AG08396 (cell line): ENCODE data around the gene IGFLR1.
A peak's percentile ranks its signal among the peaks of the same experiment; 100 is the strongest.

Source experiments
- DNase-seq: peaks from one replicate; pipeline ENCODE4 v3.0.0; 2012; ENCODE audit warnings: low spot score, mixed read lengths

IGFLR1 gene

DNA sequence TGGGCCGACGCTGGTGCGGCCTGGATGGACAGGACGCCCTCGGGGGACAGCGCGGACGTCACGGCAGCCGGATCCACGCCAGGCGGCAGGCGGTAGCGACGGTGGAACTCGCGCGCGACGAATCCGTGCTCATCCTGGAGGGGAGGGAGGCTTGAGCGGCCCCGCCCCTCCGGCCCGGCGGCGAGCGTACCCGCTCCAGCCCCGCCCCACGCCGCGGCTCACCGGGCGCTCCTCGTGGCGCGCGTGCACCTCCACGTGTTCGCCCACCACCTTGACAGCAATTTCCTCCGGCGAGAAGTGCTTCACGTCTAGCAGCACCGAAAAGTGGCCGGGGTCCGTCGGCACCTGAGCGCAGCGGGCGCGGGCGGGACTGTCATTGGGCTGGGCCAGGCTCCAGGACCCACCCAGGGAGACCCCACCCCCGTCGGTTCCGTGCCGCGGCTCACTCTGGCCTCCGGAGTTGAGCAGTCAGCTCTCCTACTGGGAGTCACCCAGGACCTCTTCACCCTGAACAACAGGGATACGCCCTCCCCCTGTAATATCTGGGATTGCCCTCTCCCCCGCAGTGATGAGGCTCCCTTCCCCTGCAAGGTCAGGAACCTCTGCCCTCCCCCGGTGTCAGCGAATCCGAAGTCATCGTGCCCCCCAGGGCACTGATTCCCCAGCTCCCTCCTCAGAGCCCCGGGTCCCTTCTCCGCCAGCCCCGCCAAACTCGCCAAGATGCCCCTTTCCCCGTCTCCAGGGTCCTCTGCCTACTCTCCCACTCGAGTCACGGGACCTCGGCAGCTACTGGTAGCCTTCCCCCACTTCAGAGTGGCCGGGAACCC lies 13.5 kb upstream of the IGFLR1 start:
- DNase-seq = peak; percentile 77

GRCh38 chr19:35755131-35755549 lies 12.9 kb upstream of the IGFLR1 start:
- DNase-seq = no peak

DNA sequence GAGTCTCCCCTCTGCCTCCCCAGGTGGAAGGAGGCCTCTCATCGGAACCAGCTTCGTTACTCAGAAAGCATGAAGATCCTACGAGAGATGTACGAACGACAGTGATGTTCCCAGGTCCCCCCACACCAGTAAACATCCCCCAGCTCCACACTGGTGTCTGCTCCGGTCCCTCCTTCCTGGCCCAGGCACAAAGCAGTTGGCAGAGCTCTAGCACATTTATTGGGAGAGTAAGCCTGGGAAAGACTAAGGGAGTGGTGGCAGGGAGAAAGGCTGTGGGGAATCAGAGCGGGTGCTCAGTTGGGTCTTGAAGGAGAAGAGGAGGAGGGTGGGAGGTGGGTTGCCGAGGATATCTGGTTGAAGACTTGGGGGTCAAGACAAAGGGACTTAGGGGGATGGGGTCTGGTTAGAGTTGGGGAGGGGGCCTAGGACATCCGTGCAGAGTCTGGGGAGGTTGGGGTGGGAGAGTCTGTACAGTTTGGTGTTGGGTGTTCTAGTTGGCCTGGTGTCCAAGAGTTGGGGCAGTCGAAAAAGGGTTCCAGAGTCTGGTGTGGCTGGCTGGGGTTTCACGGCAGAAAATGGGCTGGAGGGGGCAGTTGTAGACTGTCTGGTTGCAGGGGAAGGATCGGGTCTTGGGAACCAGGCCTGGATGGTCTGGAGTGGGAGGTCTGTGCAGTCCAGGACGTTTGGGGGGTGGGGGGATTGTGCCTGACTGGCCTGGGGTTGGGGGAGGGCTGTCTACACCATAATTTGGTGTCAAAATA lies 12.3 kb upstream of the IGFLR1 start:
- no peak for DNase-seq

- no peak for DNase-seq
Measured at GRCh38 chr19:35753634-35754369, 11.6 kb upstream of the IGFLR1 start.

DNA sequence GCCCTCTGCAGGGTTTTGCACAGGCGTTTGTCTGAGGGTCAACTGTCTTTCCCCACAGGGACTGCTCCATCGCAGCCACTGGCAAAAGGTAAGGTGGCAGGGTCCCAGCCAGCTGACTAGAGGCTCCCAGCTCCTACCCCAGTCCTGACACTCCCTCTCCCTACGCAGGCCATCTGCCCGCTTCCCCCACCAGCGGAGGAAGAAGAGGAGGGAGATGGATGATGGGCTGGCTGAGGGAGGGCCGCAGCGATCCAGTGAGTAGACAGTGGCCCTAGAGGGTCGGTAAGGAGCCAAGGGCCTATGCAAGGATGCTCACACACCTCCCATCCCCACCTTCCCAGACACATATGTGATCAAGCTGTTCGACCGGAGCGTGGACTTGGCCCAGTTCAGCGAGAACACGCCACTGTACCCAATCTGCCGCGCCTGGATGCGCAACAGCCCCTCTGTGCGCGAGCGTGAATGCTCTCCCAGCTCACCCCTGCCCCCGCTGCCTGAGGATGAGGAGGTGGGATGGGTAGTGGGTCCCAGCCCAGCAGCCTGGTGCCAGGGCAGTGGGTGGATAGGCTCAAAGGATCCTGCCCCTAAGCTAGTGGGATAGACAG lies 10.6 kb upstream of the IGFLR1 start:
- no peak for DNase-seq

- DNase-seq = no peak
Measured at GRCh38 chr19:35751839-35752745, 9.8 kb upstream of the IGFLR1 start.

DNA sequence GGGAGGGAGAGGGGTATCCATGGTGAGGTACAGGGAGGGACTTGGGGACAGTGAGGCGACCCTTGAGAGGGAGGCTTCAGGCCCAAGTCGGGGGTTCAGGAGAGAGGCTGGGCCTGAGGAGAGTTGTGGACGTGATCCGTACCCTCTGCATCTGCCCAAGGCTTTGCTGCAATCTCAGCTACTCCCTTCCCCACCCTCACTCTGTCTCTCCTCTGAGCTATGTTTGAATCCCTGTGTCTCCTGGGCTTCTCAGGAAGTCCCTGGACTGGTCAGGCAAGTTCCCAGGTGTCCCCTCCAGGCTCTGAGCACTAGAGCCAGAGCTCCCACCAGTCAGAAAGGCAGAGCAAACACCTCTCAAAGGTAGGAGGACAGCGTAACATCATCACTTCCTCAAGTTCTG lies 7.9 kb upstream of the IGFLR1 start:
- DNase-seq = no peak

DNA sequence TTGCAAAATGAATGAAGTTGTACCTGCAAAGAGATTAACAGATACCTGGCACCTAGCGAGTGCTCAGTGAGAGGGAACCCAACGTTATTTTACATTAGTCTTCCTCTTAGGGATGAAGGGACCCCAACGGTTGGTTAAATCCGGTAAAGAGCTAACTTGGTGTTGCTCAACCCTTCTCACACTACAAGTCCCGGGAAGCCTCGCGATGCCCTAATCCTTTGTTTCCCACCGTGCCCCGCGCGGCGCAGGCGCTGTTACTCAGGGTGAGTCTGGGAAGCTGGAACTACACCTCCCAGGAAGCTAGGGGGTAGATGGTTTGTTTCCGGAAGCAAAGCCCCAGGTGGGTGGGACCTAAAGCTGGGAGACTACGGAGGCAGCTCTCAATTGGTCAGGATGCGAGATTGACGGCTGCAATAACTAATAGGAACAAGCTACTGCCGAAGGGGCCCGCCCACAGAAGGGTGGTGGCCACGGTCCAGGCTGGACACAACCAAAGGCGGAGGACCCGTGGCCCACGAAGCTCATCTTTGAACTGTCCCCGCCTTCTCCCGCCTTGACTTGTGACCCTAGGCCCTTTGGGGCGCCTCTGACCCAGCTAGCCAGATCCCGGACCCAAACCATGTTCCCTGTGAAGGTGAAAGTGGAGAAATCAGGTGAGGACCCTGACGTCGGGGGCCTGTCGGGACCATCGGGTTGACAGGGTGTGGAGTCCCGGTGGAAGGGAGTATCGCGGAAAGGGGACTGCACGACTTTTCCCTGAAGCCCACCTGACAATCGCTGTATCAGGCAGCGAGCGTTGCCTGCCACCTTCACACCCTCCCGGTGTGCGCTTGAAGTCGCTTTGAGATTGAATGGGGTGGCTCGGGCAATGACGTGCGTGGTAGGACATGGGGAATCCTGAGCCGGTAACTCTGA lies 6.1 kb upstream of the IGFLR1 start, which contains the start of gene LIN37:
Gene LIN37 (plus strand): TSS at position 471 of the 915 bp plus-strand sequence. CDS start 149 bp downstream, at position 620.
- DNase-seq = peak; percentile 96

GRCh38 chr19:35746531-35746930 lies 4.3 kb upstream of the IGFLR1 start:
- DNase-seq = no peak

DNA sequence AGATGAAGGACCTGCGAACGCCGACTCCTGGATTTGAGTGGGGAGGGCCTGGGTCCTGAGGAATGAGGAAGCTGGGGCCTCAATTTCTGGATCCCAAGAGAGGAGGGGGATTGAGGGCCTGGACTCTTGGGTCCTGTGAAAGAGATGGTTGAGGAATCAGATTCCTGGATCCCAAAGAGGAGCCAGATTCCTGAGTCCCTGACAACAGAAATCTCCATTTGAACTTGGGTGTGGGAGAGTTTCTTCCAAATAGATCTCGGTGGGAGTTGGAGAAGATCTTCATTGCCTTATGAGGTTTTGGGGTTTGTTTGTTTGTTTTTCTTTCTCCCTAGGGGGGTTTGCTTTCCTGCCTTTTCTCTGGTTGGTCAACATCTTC lies 3.8 kb upstream of the IGFLR1 start:
- DNase-seq = no peak

- DNase-seq = peak; percentile 95
Measured at GRCh38 chr19:35745328-35746086, 3.3 kb upstream of the IGFLR1 start, which contains the start of the genes PSENEN and U2AF1L4. Gene PSENEN (plus strand): TSS chr19:35745651. CDS start chr19:35745931, 280 bp downstream. Gene U2AF1L4 (minus strand): TSS chr19:35745418. CDS start chr19:35745391, 27 bp downstream.

DNA sequence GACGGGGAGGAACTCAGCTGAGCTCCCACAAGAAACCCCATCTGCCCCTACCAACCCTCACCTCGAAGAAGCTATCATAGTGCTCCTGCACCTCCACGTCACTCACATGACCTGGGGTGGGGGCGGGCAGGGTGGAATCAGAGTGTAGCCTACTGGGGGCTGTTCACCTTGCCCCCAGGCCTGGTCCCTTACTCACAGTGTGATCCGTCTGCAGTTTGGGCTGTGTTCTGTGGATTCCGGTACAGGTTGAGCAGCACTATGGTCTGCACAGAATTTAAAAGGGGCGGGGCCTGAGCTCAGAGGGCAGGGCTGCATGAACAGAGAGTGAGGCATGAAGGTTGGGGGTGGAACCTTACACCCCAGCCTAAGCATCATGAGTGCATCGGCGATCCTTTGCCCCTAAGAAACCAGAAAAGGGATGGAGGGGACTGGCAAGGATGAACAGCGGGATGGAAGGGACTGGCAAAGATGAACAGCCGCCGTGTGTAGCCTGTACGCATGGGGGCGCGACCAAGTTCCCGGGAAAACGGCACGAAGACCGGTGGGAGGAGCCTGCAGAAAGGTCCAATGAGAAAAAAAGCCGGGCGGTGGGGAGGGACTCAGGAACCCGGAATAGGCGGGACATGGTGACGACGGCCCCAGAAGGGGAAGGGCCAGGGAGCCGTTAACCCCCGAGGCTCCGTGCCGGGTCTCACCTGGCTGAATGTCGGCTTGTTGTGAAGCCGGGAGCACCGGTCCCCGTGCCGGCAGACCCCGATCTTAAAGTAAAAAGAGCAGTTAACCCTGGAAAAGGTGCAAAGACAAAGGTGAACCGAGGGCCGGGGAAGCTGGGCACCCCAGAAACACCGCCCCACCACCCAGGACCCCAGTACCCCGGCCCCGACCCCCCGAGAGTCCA lies 2.4 kb upstream of the IGFLR1 start:
- peak; percentile 90 for DNase-seq

DNA sequence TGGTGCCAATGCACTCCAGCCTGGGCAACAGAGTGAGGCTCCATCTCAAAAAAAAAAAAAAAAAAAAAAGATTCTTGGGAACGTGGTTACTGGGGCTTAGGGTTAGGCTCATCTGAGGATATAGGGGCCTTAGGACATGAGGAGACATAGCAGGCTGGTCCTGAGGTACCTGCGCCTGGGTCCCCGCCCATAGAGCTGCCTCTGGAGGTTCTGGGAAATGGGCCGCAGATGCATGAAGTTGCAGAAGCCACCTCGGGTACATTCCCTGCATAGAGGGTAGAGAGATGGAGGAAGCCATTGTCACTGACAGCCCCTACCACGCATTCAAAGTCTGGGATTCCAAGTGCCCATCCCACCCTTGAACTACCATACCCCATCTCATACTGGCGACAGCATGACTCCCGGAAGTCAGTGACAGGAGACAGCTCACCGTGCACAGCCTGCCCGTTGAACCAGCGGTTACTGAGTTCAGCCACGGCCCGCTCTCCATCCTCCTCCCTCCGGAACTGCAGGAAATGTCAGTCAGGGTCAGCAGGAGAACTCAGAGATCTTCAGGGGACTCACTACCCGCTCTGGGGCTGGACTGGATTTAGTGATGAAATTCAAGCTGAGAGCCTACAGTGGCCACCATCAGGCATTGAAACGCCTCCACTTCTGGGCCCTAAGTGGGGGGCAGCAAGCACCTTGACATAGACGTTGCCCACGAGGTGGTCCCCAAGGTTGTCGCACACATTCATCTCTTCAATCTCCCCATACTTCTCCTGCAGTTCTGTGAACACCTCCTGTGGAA lies 1.6 kb upstream of the IGFLR1 start:
- no peak for DNase-seq

- no peak for DNase-seq
Measured at GRCh38 chr19:35741203-35741515, 1.1 kb downstream of the IGFLR1 start.

DNA sequence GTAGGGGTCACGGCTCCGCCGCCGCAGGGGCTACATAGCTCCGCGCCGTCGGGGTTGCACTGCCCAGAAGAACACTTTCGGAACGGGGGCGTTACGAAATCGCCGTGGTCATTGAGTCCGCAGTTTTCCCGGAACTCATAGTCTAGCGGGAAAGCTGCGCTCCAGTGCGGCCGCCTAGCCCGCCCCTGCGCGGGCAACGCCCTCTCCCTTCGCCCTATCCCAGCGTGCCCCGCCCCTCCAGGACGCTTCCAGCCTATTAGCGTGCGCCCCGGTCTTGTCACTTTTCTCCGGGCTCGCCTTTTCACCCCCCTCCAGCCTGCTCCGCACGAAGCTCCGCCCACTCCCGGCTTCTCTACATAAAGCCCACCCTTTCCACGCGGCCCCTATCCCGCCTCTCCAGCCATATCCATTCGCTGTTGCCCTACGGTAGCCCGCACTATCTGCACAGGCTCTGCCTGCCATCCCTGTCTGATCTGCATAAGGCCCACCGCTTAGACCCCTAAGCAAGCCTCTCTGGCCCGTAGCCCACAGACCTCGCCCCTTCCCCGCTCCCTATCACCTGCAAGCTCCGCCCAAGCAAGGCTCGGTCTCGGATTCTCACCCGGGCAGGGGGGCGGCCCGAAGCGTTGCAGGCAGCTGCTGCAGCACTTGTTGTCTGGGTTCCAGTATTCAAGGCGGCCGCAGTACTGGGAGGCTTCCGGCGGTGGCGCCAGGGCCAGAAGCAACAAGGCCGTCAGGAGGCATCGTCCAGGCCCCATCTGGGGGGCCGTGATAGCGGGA lies 1.6 kb downstream of the IGFLR1 start:
- peak; percentile 98 for DNase-seq

- no peak for DNase-seq
Measured at GRCh38 chr19:35740108-35740422, 2.2 kb downstream of the IGFLR1 start.
